ENCODE data around the gene SH2D1B.
"Not testable (repeated sequence)": the region's sequence is repeated elsewhere in the genome, so short reads cannot be mapped to it uniquely, and the experiment has no call there.

SH2D1B gene

GRCh38 chr1:162412002-162412401, at the start of gene SH2D1B:
TSS of gene SH2D1B (minus strand) at chr1:162412136. CDS start at chr1:162412016, 120 bp downstream.
- no peak for DNase-seq (ENCODE audit: low read depth)

DNA sequence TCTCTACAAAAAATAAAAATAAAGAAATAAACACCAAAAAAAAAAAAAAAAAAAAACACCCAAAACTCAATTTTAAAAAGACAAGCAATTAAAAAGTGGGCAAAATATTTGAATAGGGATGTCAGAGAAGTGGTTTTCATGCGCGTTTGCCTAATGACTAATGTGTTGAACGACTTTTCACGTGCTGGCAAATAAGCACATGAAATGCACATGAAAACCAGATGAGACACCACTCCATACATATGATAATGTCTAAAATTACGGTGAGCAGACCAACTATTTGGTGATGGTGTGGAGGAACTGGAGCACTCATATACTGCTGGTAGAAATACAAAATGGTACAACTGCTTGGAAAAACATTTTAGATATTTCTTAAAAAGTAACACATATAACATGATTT, 46.3 kb upstream of the SH2D1B start:
- DNase-seq (ENCODE audit: low read depth): no peak

DNA sequence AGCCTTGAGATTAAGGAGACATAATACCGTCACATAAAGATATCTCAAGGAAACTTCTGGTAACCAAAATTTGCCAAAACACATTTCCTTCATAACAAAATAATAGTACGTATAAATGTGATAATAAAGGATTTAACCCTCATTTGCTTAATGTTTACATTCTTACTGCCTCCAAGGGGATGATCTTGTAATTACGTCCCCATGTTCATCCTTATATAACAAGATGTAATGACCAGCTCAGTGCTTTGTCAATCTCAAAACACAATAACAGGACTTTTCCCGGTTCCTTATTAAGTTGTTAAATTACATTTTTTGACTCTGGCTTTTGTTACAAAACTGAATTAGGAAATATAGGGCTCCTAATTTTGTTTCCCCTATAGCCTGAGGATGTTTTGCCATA, 44.4 kb upstream of the SH2D1B start:
- no peak for DNase-seq (ENCODE audit: low read depth)

- DNase-seq (ENCODE audit: low read depth): not testable (repeated sequence)
Measured at GRCh38 chr1:162454361-162454760, 42.4 kb upstream of the SH2D1B start.

DNA sequence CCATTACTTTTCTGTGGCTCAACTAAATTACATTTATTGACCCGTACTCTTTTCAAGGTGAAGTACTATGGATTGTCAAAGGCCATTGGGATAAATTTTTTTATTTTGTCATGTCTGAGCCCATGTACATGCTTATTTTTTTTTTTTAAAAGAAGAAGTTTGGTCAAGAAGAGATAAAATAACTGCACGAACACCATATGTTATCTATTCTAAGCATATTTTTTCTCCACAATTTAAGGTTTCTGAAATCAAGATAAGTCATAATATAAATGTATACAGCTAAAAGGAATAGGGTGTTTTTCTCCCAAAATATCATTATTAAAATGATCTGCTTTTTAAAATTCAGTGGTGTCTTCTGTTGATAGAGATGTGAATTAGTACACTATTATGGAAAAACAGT, 35.0 kb upstream of the SH2D1B start:
- DNase-seq (ENCODE audit: low read depth): no peak

GRCh38 chr1:162444903-162445302, 33.0 kb upstream of the SH2D1B start:
- no peak for DNase-seq (ENCODE audit: low read depth)

GRCh38 chr1:162432977-162433713, 21.2 kb upstream of the SH2D1B start:
- not testable (repeated sequence) for DNase-seq (ENCODE audit: low read depth)

DNA sequence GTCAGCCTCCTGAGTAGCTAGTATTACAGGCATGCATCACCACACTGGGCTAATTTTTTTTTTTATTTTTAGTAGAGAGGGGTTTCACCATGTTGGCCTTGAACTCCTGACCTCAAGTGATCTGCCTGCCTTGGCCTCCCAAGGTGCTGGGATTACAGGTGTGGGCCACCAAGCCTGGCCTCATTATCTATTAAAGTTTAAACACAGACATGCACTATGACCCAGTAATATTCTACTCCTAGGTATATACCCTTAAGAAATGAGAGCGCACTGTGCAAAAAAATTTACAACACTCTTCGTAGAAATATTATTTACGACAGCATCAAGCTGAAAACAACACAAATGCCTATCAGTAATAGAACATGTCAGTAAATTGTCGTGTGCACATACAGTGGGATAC, 18.6 kb upstream of the SH2D1B start:
- no peak for DNase-seq (ENCODE audit: low read depth)

DNA sequence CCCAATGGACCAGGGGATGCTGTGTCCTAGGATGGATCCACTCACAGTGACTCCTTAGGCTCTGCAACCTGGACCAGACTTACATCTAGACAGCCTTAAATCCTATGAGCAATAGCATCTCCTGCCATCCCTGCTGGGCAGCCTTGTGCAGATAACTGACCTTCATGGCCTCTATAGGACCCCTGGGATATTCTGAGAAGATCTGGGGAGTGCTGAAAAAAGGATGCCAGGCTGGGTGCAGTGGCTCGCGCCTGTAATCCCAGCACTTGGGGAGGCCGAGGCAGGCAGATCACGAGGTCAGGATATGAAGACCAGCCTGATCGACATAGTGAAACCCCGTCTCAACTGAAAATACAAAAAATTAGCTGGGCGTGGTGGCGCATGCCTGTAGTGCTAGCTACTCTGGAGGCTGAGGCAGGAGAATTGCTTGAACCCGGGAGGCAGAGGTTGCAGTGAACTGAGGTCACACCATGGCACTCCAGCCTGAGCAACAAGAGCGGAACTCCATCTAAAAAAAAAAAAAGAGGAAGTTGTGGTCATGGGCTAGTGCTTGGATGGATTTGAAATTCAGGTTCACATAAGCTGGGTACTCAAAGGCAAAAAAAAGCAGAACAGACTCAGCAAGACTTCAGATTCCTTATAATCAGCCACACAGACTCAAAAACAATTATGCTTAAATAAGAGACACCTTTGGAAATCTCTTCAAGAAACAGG, 10.9 kb upstream of the SH2D1B start:
- DNase-seq (ENCODE audit: low read depth): no peak

DNA sequence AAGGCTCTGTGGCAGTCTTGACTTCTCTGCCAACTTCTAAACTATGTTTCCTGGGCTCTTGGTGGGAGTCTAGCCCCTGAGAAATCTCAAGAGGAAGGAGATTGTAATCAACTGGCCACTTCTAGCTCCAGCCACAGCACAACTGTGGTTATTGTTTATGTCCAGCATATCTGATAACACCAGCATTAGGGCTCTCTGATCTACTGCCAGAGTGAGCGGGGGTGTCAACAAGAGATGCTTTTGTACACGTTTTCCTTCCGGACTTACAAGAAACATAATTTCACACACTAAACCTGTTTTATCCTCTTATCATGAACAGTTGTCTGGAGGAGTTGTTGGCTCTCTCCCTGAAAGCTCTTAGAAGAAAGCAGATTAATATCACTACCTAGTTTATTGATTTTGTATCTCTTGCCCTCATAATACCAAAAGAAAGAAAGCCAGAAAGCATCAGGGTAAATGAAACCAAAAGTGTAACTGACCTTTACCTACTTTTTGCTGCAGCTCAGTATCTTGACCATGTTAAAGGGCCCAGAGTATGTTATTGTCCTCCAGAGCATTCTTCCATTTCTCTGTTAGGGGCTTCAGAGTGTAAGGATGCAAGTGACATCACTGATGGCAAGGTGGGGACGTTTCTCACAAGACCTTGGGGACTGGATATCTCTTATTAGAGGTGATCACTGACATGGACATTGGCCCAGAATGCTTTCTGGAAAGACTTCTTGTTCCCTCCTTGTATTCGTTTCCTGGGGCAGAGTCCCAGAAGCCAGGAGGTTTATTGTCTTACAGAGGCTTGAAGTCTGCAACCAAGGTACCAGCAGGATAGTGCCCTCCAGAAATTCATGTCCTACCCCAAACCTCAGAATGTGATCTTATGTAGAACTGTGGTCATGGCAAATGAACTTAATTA, 9.6 kb upstream of the SH2D1B start:
- DNase-seq (ENCODE audit: low read depth): no peak

- DNase-seq (ENCODE audit: low read depth): no peak
Measured at GRCh38 chr1:162420120-162420519, 8.2 kb upstream of the SH2D1B start.

- not testable (repeated sequence) for DNase-seq (ENCODE audit: low read depth)
Measured at GRCh38 chr1:162419450-162419931, 7.6 kb upstream of the SH2D1B start.

DNA sequence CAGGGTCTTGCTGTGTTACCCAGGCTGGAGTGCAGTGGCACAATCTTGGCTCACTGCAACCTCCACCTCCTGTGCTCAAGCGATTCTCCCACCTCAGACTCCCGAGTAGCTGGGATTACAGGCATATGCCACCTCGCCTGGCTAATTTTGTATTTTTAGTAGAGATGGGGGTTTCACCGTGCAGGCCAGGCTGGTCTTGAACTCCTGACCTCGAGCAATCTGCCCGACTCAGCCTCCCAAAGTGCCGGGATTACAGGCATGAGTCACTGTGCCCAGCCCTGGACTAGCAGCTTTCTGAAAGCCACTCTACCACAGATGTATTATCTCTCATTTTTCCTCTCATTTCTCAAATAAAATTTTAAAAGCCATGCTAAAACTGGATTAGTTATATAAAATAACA, 6.6 kb upstream of the SH2D1B start:
- DNase-seq (ENCODE audit: low read depth): not testable (repeated sequence)

DNA sequence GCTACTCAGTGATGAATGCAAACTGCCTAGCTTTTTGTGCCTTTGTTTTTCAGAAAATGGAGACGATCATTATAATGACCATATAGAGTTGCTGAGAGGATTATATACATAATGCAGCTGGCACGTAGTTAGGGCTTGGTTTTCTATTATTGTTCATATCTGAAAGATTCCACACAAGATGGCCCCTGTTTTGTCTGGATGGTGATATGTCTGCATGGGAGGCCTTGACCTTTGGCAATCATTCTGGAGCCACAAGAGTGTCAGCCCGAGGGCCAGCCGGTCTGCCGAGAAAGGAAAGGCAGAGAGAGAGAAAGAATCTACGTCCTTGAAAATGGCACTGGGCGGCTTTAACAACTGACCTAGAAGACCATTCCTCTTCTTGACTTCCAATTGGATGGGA, 5.7 kb upstream of the SH2D1B start:
- DNase-seq (ENCODE audit: low read depth): no peak

DNA sequence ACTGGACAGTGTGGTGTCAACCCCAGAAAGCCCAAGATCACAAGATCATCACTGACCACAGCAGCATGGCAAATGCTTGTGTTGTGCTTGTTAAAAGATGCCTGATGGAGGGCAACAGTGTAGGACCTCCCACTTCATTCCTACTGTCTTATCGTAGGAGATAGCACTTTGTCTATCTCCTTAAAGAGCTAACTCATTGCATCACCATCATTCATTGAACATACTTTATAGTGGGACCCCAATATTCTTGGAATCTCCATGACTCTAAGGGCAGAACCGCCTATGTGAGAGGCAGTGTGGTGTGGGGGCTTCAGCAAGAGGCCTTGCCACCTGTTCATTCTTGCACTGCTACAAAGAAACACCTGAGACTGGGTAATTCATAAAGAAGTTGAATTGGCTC, 5.0 kb upstream of the SH2D1B start:
- DNase-seq (ENCODE audit: low read depth): no peak

DNA sequence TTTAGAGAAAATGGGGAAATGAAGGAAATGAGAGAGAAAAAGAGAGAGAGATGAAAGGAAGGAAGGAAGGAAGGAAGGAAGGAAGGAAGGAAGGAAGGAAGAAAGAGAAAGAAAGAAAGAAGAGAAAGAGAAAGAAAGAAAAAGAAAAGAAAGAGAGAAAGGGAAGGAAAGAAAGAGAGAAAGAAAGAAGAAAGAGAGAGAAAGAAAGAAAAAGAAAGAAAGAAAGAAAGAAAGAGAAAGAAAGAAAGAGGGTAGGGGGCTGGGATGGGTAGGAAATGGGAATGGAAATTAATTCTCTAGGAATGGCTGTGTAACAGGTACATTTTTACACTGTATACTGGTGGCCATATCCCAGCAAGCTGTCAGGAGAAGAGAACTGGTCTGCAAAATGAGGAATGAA, 4.3 kb upstream of the SH2D1B start:
- DNase-seq (ENCODE audit: low read depth): no peak

GRCh38 chr1:162407539-162407938, 4.4 kb downstream of the SH2D1B start:
- no peak for DNase-seq (ENCODE audit: low read depth)

DNA sequence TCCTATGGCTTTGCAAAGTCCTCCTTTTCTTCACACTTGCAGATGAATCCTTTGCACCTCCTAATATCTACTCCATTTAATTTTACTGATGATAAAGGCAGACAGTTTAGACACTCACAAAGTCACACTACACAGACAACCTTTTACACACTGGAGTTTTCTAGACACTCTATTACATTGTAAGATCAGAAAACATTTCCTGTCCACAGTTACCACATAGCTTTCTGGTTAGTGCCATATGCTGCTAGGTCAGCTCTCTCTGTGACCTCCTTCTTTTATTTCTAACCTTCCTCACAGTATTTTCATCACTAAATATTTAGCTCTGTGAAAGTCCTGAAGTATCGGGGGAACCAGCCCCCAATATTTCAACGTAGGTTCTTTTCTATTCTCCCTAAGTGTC, 5.1 kb downstream of the SH2D1B start:
- DNase-seq (ENCODE audit: low read depth): no peak

- no peak for DNase-seq (ENCODE audit: low read depth)
Measured at GRCh38 chr1:162405800-162406199, 6.1 kb downstream of the SH2D1B start.

GRCh38 chr1:162404550-162405160, 7.3 kb downstream of the SH2D1B start:
- no peak for DNase-seq (ENCODE audit: low read depth)

GRCh38 chr1:162400790-162401355, 11.1 kb downstream of the SH2D1B start:
- DNase-seq (ENCODE audit: low read depth): no peak

Measured in activated T-cell treated with anti-CD3 and anti-CD28 coated beads for 1 hour (primary cell).